ENCODE measurements around the gene CDH2. TPM values are rescaled to one million over a fixed set of nuclear protein-coding genes. Genes with fewer than 3 reads are reported as not detected.

Gene CDH2
- total RNA-seq, 1 experiment from 2014 or later, result 106 TPM

DNA sequence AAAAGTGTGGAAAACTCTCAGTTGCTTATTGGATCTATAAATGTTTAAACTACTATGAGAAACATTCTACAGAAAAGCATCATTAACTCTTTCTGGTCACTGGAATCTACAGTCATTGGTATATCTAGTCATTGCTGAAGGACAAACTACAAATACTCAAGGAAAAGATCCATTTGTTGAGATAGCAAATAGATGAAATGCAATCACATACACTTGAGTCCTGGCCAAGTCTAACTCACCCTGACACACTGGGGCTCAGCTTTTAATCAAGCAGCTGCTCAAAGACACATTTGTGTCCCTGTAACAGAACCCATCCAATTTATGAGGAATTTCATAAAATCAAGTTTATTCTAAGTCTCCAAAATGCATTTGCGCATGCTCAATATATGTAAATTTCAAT is 68.7 kb downstream of the CDH2 start:
- no peak for DNase-seq
- Histone ChIP-seq H3K27me3 (ENCODE audit: control insufficient read depth, insufficient read depth, low read length) (no peaks in the 10 kb centered on the region), H3K36me3 (replicated peaks; ENCODE audit: control insufficient read depth, insufficient read depth, low read length) (no peaks in the 10 kb centered on the region), H3K4me3 (ENCODE audit: insufficient read depth, low read depth, low read length) (no peak overlapping the region)

DNA sequence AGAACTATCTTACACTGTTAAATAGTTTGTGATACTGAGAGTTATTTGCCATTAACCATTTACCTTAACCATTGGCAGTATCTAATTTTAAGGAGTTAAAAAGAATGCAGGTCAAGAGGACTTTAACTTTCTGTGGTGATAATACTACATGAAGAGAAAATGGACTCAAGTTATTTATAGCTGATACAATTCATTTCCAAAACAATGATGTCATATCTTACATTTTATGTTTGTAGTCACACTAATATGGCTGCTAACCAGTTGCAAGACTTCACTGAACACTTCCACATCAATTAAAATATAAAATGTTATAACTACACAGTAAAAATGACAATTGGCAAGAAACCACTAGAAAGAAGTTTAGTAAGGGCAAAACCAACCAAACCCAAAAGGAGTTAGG is 77.7 kb downstream of the CDH2 start:
- Histone ChIP-seq H3K27me3 (ENCODE audit: control insufficient read depth, insufficient read depth, low read length) (no peaks in the 10 kb centered on the region), H3K36me3 (replicated peaks; ENCODE audit: control insufficient read depth, insufficient read depth, low read length) (no peaks in the 10 kb centered on the region)

DNA sequence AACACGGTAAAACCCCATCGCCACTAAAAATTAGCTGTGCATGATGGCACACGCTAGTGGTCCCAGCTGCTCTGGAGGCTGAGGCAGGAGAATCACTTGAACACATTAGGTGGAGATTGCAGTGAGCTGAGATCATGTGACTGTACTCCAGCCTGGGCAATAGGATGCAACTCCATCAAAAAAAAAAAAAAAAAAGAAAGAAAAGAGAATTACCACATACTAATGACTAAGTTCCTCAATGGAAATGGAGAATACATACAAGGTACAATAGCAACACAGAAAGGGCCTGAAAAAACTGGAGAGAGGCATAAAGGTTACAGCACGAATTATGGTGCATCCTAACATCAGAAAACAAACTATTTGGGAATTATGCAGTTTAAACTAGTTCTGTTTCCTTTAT is 81.3 kb downstream of the CDH2 start:
- H3K4me3 ChIP-seq (ENCODE audit: insufficient read depth, low read depth, low read length), result no peak overlapping the region
- no peaks in the 10 kb centered on the region for H3K27me3 ChIP-seq (ENCODE audit: control insufficient read depth, insufficient read depth, low read length)
- H3K36me3 ChIP-seq (replicated peaks; ENCODE audit: control insufficient read depth, insufficient read depth, low read length), result no peaks in the 10 kb centered on the region
- DNase-seq, result no peak

More for the DNA sequence above, 77.7 kb downstream of the CDH2 start:
- H3K4me3 ChIP-seq (ENCODE audit: insufficient read depth, low read depth, low read length), result no peak overlapping the region
- DNase-seq, result no peak

DNA sequence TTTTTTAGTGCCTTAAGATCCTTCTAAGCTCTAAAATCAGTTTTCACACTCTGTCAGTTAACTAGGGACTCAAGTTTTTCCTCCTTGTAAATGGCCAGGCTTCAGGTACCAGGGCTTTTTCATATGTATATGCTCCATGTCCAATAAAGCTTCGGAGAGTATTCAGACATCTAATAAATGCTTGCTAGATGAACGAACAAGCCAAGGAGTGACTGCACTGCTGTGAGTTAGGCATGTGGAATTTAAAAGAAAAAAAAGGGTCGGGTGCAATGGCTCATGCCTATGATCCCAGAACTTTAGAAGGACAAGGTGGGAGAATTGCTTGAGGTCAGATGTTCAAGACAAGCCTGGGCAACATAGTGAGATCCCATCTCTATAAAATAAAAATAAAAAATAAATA is 81.9 kb downstream of the CDH2 start:
- DNase-seq, result no peak
- H3K27me3 ChIP-seq (ENCODE audit: control insufficient read depth, insufficient read depth, low read length), result no peaks in the 10 kb centered on the region
- no peaks in the 10 kb centered on the region for H3K36me3 ChIP-seq (replicated peaks; ENCODE audit: control insufficient read depth, insufficient read depth, low read length)

DNA sequence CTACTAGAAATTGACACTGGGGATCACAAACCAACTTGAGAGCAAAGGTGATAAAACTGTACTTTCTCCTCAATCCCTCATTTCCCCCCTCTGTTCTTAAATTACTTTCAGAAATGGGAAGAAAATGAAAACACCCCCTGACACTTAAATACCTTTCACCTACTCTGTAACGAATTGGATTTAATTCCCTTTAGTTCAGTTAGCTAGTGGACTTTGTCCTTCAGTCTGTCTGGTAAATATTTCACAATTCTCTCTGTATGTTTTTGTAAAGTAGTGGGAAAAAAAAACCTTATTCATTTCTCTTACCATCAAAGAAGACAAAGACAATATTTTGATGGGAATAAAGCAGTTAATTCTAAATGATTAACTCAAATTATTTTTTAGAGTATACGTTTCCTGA is 85.7 kb downstream of the CDH2 start:
- Histone ChIP-seq H3K36me3 (replicated peaks; ENCODE audit: control insufficient read depth, insufficient read depth, low read length) (no peaks in the 10 kb centered on the region), H3K27me3 (ENCODE audit: control insufficient read depth, insufficient read depth, low read length) (peaks cover 2% of the 10 kb centered on the region; the same call in 1 of the 2 replicates), H3K4me3 (ENCODE audit: insufficient read depth, low read depth, low read length) (no peak overlapping the region)
- DNase-seq, result no peak

More for the DNA sequence above, 81.9 kb downstream of the CDH2 start:
- H3K4me3 ChIP-seq (ENCODE audit: insufficient read depth, low read depth, low read length), result no peak overlapping the region

DNA sequence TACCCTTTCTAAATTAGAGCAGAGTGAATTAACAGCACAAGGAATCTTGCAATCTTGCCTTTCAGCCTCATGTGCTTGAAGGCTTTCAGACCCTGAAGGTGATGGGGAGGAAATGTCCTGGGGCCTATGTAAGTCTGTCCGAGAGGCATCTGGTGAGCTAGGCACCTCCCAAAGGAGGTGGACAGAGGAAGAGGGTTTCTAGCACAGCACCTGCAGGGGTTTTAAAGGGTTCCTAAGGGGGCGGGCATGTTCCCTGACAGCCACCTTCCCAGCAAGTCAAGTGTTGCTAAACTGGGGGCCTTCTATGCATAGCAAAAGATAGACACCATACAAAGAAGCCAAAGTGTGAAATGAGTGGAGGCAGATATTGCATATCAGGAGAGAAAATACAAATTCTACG is 88.5 kb downstream of the CDH2 start:
- H3K27me3 ChIP-seq (ENCODE audit: control insufficient read depth, insufficient read depth, low read length), result peaks cover 2% of the 10 kb centered on the region; the same call in 1 of the 2 replicates
- peak; percentile 19 for DNase-seq
- no peaks in the 10 kb centered on the region for H3K36me3 ChIP-seq (replicated peaks; ENCODE audit: control insufficient read depth, insufficient read depth, low read length)
- no peak overlapping the region for H3K4me3 ChIP-seq (ENCODE audit: insufficient read depth, low read depth, low read length)

DNA sequence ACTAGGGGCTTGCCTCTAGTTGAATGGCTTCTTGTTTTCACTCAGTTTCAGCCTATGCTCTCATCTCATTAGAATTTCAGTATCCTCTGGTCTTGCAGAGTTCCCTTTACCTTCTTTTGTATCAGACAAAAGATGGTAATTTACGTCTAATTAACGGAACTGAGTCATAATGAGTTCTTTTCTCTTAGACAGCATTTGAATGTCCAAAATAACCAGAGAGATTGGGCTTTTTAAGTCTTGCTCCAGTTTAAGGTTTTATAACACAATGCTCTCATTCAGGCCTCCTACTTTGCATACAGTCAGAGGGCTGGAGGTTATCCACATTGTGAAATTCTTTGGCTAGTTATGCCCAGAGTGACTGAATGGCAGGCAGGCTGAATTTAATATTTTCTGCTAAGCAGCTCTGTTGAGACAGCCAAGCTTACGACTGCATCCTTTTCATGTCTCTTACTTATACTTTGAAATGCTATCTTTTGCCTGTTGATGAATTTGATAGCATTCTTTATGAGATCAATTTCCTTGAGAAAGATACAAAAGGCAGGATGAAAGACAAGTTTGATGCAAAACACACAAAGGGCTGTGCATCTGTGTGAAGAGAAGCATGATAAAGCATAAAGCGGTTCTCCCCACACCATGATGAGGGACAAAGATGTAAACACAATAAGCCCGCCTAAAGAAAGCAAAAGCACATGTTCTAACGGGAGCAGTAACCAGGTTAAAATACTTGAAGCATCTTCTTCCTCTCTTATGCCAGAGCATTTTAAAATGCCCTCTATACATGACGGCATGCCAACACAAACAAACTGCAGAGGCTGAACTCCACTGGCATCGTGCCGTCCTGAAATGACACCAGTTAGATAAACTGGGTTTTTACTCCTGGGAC is 90.0 kb downstream of the CDH2 start:
- no peak overlapping the region for H3K4me3 ChIP-seq (ENCODE audit: insufficient read depth, low read depth, low read length)
- H3K36me3 ChIP-seq (replicated peaks; ENCODE audit: control insufficient read depth, insufficient read depth, low read length), result no peaks in the 10 kb centered on the region
- peaks cover 2% of the 10 kb centered on the region; the same call in 1 of the 2 replicates for H3K27me3 ChIP-seq (ENCODE audit: control insufficient read depth, insufficient read depth, low read length)
- no peak for DNase-seq

DNA sequence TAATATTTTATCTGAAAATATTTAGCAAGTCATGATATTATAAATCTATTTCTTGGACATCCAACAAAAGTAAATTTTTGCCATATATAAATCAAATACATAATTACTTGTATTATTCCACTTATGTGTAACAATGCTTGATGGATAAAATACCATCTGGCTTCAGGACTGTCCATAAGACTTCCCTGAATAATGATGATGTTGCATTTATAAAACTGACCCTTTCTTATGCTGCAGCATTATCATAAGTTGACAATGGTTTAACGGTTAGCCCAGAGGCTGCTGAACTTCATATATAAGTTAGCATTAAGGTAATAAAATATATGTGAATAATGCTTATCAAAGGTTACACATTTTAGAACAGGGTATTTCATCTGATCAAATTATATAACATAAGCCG is 95.4 kb downstream of the CDH2 start:
- H3K4me3 ChIP-seq (ENCODE audit: insufficient read depth, low read depth, low read length), result no peak overlapping the region
- DNase-seq, result no peak
- no peaks in the 10 kb centered on the region; the same call in 1 of the 2 replicates for H3K27me3 ChIP-seq (ENCODE audit: control insufficient read depth, insufficient read depth, low read length)
- H3K36me3 ChIP-seq (replicated peaks; ENCODE audit: control insufficient read depth, insufficient read depth, low read length), result no peaks in the 10 kb centered on the region

DNA sequence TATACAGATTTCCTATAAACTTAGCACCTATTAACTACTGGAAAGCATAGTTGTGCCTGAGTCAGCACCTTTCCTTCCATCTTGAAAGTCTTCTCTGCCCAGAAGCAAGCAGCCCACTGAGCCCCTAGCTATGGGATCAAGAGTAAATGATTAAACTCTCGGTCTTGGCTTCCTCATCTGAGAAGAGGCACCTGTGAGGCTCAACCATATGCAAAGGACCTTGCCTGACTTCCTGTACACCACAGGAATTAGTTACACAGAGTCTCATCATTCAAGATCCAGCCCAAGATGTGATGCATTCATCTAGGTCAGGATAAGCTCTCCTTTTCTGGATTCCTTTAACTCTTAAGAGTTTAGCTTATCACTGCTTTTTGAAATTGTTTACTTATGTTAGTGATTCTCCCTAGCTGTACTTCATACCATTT is 96.0 kb downstream of the CDH2 start:
- no peaks in the 10 kb centered on the region for H3K36me3 ChIP-seq (replicated peaks; ENCODE audit: control insufficient read depth, insufficient read depth, low read length)
- H3K4me3 ChIP-seq (ENCODE audit: insufficient read depth, low read depth, low read length), result no peak overlapping the region
- no peak for DNase-seq
- no peaks in the 10 kb centered on the region for H3K27me3 ChIP-seq (ENCODE audit: control insufficient read depth, insufficient read depth, low read length)

DNA sequence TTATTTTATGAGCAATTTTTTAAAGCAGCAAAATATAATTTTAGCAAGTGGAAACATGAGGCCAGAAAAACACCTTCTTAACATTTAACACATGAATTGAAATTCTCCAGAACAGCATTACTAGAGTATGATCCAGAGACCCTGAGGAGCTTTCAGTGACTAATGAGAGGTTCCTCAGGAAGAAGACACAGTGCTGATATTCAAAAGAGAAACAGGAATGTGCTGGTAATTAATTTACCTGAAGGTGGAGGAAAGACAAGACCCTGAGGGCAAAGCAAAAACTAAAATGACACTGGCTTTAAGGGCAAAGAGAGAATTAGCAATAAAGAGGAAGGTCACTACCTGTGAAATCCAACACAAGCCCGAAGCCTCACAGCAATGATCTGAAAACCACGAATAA is 97.0 kb downstream of the CDH2 start:
- DNase-seq, result no peak
- H3K27me3 ChIP-seq (ENCODE audit: control insufficient read depth, insufficient read depth, low read length), result no peaks in the 10 kb centered on the region
- H3K4me3 ChIP-seq (ENCODE audit: insufficient read depth, low read depth, low read length), result no peak overlapping the region
- no peaks in the 10 kb centered on the region for H3K36me3 ChIP-seq (replicated peaks; ENCODE audit: control insufficient read depth, insufficient read depth, low read length)

DNA sequence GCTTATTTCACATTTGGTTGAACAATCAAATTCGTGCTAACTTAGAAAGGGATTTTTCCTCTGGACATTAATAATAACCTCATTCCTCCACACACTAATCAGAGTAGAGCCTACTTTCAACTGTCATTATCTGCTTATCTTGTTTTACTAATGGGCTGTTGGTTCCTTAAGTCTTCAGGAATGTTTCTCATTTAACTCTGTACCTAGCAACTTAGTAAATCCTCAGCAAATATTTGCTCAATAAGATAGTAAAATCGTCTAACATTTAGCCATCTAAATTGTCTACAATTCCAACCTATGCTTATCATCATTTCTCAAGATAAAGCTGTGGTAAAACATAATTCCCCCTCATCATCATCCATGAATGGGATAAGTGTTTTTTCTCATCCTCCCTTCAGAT is 98.1 kb downstream of the CDH2 start:
- Histone ChIP-seq H3K4me3 (ENCODE audit: insufficient read depth, low read depth, low read length) (no peak overlapping the region), H3K36me3 (replicated peaks; ENCODE audit: control insufficient read depth, insufficient read depth, low read length) (no peaks in the 10 kb centered on the region)
- DNase-seq, result no peak

DNA sequence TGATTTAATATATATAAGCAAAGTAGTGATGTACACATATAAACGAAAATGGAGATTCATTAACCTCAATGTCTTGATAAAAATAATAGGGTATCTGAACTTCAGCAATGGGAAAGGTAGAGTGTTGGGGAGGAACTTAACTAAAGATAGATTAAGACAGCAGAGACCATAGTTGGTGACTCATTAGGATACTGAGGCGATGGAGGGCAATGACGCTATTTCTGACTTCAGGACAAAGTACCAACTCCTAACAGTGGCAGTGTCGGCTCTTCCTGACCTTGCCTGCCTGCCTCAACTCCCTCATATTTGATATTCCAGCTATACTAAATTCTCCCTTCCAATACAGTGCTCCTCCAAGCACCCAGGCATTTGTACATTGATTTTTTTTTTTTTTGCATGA is 98.6 kb downstream of the CDH2 start:
- no peak overlapping the region for H3K4me3 ChIP-seq (ENCODE audit: insufficient read depth, low read depth, low read length)
- no peaks in the 10 kb centered on the region for H3K27me3 ChIP-seq (ENCODE audit: control insufficient read depth, insufficient read depth, low read length)
- no peak for DNase-seq
- no peaks in the 10 kb centered on the region for H3K36me3 ChIP-seq (replicated peaks; ENCODE audit: control insufficient read depth, insufficient read depth, low read length)

More for the DNA sequence above, 98.1 kb downstream of the CDH2 start:
- H3K27me3 ChIP-seq (ENCODE audit: control insufficient read depth, insufficient read depth, low read length), result no peaks in the 10 kb centered on the region

DNA sequence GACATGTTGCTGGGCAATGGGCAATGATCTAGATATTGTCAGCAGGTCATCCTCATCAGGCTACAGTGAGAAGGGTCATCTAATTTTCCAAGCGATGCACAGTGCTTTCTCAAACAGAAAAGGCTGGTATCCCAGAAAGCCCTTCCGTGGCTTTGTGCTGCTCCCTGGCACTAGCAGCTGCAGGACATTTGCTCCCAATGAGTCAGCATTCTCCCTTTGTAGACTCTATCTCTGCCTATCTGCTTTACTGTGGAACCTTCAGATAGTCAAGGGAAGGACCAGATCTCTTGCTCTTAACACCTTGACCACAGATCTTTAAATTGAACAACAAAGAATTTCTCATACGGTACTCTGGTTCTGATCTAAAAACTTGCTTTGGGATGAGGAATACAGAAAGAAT is 101.4 kb downstream of the CDH2 start:
- H3K4me3 ChIP-seq (ENCODE audit: insufficient read depth, low read depth, low read length), result no peak overlapping the region
- no peak for DNase-seq
- no peaks in the 10 kb centered on the region for H3K36me3 ChIP-seq (replicated peaks; ENCODE audit: control insufficient read depth, insufficient read depth, low read length)
- H3K27me3 ChIP-seq (ENCODE audit: control insufficient read depth, insufficient read depth, low read length), result no peaks in the 10 kb centered on the region

DNA sequence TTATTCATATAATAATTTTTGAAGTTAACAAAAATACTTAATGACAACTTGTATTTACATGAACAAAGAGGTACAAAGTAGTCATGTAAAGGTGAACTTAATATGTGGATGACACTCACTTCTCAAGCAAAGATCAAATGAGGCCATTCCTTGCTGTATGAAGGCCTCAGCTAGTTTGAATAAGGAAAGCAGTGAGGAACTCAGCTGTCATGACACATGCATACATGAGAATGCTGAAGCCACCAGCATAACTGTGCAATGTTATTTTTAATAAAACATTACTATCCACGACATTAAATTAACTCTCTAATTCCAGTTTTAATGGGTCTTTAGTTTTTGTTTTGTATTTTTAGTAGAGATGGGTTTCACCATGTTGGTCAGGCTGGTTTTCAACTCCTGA is 102.9 kb downstream of the CDH2 start:
- DNase-seq, result no peak
- Histone ChIP-seq H3K36me3 (replicated peaks; ENCODE audit: control insufficient read depth, insufficient read depth, low read length) (no peaks in the 10 kb centered on the region), H3K4me3 (ENCODE audit: insufficient read depth, low read depth, low read length) (no peak overlapping the region), H3K27me3 (ENCODE audit: control insufficient read depth, insufficient read depth, low read length) (no peaks in the 10 kb centered on the region)

DNA sequence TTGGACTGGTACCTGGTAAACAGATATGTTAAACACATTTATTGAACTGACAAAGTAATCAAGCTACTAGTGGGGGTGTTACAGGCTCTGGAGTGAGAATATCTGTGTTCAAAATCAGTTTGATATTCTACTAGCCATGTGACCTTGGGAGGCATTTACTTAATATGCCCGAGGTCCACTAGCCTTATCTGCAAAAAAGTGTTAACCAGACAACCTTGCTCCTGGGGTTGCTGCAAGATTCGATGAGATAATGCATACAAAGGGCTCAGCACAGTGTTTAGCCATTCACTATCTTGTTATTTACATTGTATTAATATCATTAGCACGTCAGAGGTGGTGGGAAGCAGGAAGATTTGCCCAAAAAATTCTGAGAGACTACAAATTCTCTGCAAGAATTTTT is 103.3 kb downstream of the CDH2 start:
- Histone ChIP-seq H3K4me3 (ENCODE audit: insufficient read depth, low read depth, low read length) (no peak overlapping the region), H3K27me3 (ENCODE audit: control insufficient read depth, insufficient read depth, low read length) (no peaks in the 10 kb centered on the region), H3K36me3 (replicated peaks; ENCODE audit: control insufficient read depth, insufficient read depth, low read length) (no peaks in the 10 kb centered on the region)
- DNase-seq, result no peak

Measured in H7 (cell line).